MCF 10A (cell line): ENCODE results near the gene OR9A4. TPM values are rescaled to one million over a fixed set of nuclear protein-coding genes. Genes with fewer than 3 reads are reported as not detected.
A peak's percentile ranks its signal among the peaks of the same experiment; 100 is the strongest.

Experiments used
- BruUV-seq: library from RNA; stranded (reverse); fragments of 400-500 nt; replicated peaks from 2 replicates; lab custom pipeline; 2021; lab: Mats Ljungman, UMichigan
- CTCF ChIA-PET: fragments of 300-600 bp; sonication (Branson Sonifier 250); formaldehyde crosslinking; extraction: SDS; loops from one replicate; lab custom pipeline; 2021; ENCODE audit warnings: antibody characterized with exemption, inconsistent platforms; lab: Yijun Ruan, JAX
- POLR2A ChIA-PET: fragments of 300-600, 350-650 bp; sonication (Branson Sonifier 250); formaldehyde crosslinking; extraction: SDS; loops from one replicate; lab custom pipeline; 2020; ENCODE audit warnings: antibody characterized with exemption, inconsistent platforms; lab: Yijun Ruan, JAX
- DNase-seq: peaks from one replicate; pipeline ENCODE4 v3.0.0-alpha.2; 2018; ENCODE audit not compliant: unreplicated experiment
- H3K27ac Mint-ChIP-seq: one replicate; pipeline ENCODE4 v1.8.0; 2022; ENCODE audit warnings: mild to moderate bottlenecking, low read depth, mixed read lengths; ENCODE audit not compliant: unreplicated experiment
- H3K27me3 Mint-ChIP-seq: one replicate; pipeline ENCODE4 v1.8.0; 2022; ENCODE audit warnings: mixed read lengths; ENCODE audit not compliant: insufficient read depth, unreplicated experiment
- H3K36me3 Mint-ChIP-seq: one replicate; pipeline ENCODE4 v1.8.0; 2022; ENCODE audit warnings: mild to moderate bottlenecking, moderate library complexity, mixed read lengths; ENCODE audit not compliant: insufficient read depth, unreplicated experiment
- H3K4me1 Mint-ChIP-seq: one replicate; pipeline ENCODE4 v1.8.0; 2022; ENCODE audit warnings: mixed read lengths; ENCODE audit not compliant: insufficient read depth, unreplicated experiment
- H3K4me3 Mint-ChIP-seq: one replicate; pipeline ENCODE4 v1.8.0; 2022; ENCODE audit warnings: mild to moderate bottlenecking, moderate library complexity, mixed read lengths; ENCODE audit not compliant: unreplicated experiment
- H3K9me3 Mint-ChIP-seq: one replicate; pipeline ENCODE4 v1.8.0; 2022; ENCODE audit warnings: mixed read lengths; ENCODE audit not compliant: unreplicated experiment
- CTCF ChIP-seq: fragments of 200-600 bp; IDR thresholded peaks from one replicate; pipeline ENCODE4 v1.8.0; 2022; ENCODE audit warnings: antibody characterized with exemption, mild to moderate bottlenecking; ENCODE audit not compliant: unreplicated experiment
- intact Hi-C: fragments of 100-400 bp; cut with micrococcal nuclease; formaldehyde crosslinking; loops from 2 replicates; pipeline ENCODE4 v1.14.1; 2022
- total RNA-seq: library from RNA; stranded (reverse); gene quantifications from 2 replicates; pipeline ENCODE4 v1.2.3, GENCODE V29; 2022

The OR9A4 gene
- total RNA-seq, 1 experiment from 2014 or later = not detected

DNA sequence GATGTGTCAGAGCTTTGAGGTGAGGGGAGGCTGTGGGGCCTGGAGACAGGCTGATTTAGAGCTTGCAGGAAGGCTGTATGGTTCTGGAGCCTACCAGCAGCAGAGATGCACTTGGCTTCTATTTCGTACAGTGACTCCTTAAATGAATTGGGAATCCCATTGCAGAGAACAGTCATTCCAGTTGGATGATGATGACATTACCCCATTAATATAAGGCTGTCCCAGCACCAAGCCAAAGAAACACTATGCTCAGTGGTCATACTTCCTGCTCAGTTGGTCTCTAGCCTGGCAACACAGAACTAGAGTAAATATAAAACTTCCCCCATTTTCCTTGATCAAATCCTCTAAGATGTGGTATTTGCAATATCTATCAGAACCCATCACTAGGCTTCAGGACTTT lies 36.3 kb downstream of the OR9A4 start:
- no TSS peak for BruUV-seq
- DNase-seq = no peak
- no peaks in the 10 kb centered on the region for H3K4me1 Mint-ChIP-seq
- no peak for TF ChIP-seq CTCF
- H3K27ac Mint-ChIP-seq = no peak overlapping the region
- H3K4me3 Mint-ChIP-seq = no peak overlapping the region
- POLR2A ChIA-PET = no interaction called here
- no peaks in the 10 kb centered on the region for H3K27me3 Mint-ChIP-seq
- H3K36me3 Mint-ChIP-seq = no peaks in the 10 kb centered on the region
- intact Hi-C loops = no loop called here
- CTCF ChIA-PET = interaction anchor here (0.6 kb wide), 1 partner anchor 14 kb away, joined by 3 read pairs; no protein-coding TSS in a partner anchor
- peaks cover 12% of the 10 kb centered on the region for H3K9me3 Mint-ChIP-seq

GRCh38 chr7:141954334-141954733 lies 38.1 kb downstream of the OR9A4 start:
- no peaks in the 10 kb centered on the region for H3K27me3 Mint-ChIP-seq
- H3K27ac Mint-ChIP-seq = no peak overlapping the region
- BruUV-seq = no TSS peak
- TF ChIP-seq CTCF = no peak
- intact Hi-C loops = no loop called here
- no peaks in the 10 kb centered on the region for H3K36me3 Mint-ChIP-seq
- ChIA-PET CTCF (interaction anchor here (0.6 to 0.7 kb wide), 2 partner anchors 14 to 827 kb away, joined by 3 read pairs; no protein-coding TSS in a partner anchor), POLR2A (interaction anchor here (1.1 kb wide), 1 partner anchor 11 kb away, joined by 4 read pairs; no protein-coding TSS in a partner anchor)
- DNase-seq = no peak
- no peak overlapping the region for H3K4me3 Mint-ChIP-seq
- H3K9me3 Mint-ChIP-seq = peaks cover 14% of the 10 kb centered on the region
- no peaks in the 10 kb centered on the region for H3K4me1 Mint-ChIP-seq

GRCh38 chr7:141956084-141956483 lies 39.9 kb downstream of the OR9A4 start:
- Mint-ChIP-seq H3K4me3 (no peak overlapping the region), H3K27me3 (no peaks in the 10 kb centered on the region), H3K4me1 (no peaks in the 10 kb centered on the region), H3K27ac (no peak overlapping the region), H3K36me3 (no peaks in the 10 kb centered on the region), H3K9me3 (peaks cover 7% of the 10 kb centered on the region)
- TF ChIP-seq CTCF = no peak
- intact Hi-C loops = no loop called here
- ChIA-PET POLR2A (no interaction called here), CTCF (interaction anchor here (0.6 kb wide), 1 partner anchor 20 kb away, joined by 4 read pairs; no protein-coding TSS in a partner anchor)
- peak; percentile 18 for DNase-seq
- BruUV-seq = no TSS peak

DNA sequence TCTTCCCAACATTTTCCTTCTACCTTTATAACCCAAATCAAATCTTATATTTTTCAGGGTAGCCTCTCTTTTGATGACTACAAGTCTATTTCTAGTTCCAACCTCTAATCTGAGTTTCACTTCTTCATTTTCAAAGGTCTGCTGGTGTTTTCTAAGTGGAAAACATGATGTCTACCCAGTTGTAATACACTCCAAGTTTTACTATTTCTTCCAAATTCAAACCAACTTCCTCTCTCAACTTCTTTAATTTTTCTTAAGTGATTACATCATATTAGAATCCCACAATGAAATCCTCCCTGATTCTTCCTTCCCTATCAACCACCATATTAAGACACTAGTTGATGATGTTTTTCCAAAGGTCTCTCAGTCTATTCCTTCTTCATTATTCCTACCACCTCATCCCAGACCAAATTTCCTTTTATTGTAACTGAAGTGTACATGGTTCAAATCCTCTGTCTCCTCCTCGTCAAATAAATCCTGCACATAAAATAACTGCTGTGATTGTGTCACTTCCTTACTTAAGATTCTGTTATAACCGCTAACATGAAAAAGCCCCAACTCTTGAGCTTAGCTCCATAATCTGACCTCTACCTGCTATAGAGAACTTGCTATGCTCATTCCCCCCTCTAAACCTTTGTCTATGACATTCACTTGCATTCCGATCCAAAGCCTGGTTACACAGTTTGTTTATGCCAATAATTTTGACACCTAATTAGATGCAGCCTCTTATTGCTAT lies 44.7 kb downstream of the OR9A4 start:
- Mint-ChIP-seq H3K9me3 (peaks cover 7% of the 10 kb centered on the region), H3K27me3 (no peaks in the 10 kb centered on the region), H3K4me3 (no peak overlapping the region), H3K36me3 (no peaks in the 10 kb centered on the region), H3K27ac (no peak overlapping the region), H3K4me1 (no peaks in the 10 kb centered on the region)
- no TSS peak for BruUV-seq
- ChIA-PET CTCF (interaction anchor here (0.6 kb wide), 1 partner anchor 229 kb away, joined by 4 read pairs; no protein-coding TSS in a partner anchor), POLR2A (no interaction called here)
- no peak for TF ChIP-seq CTCF
- intact Hi-C loops = no loop called here
- DNase-seq = no peak

Other genes with a start within 250 kb of the OR9A4 start
- 8.4 and 9.3 TPM in 2 replicates for gene DENND11, start 214.2 kb upstream of the OR9A4 start, total RNA-seq
- not detected in 2 replicates for gene WEE2, start 208.0 kb upstream of the OR9A4 start, total RNA-seq
- gene SSBP1, start 178.0 kb upstream of the OR9A4 start, total RNA-seq = 269 and 340 TPM in 2 replicates
- gene TAS2R3, start 152.3 kb upstream of the OR9A4 start, total RNA-seq = 2.7 and 3.1 TPM in 2 replicates
- gene TAS2R4, start 139.7 kb upstream of the OR9A4 start, total RNA-seq = 2.5 and 3.5 TPM in 2 replicates
- 3.7 and 4.7 TPM in 2 replicates for gene TAS2R5, start 126.2 kb upstream of the OR9A4 start, total RNA-seq
- gene PRSS37, start 74.9 kb upstream of the OR9A4 start, total RNA-seq = not detected in 2 replicates
- not detected in 2 replicates for gene CLEC5A, start 30.6 kb downstream of the OR9A4 start, total RNA-seq
- gene TAS2R38, start 57.4 kb downstream of the OR9A4 start, total RNA-seq = not detected in 2 replicates
- 0.22 and 0.23 TPM in 2 replicates for gene MGAM, start 79.5 kb downstream of the OR9A4 start, total RNA-seq
- not detected in 2 replicates for gene MGAM2, start 195.3 kb downstream of the OR9A4 start, total RNA-seq